ENCODE results near the gene WDFY2. TPM values are rescaled to one million over a fixed set of nuclear protein-coding genes. Genes with fewer than 3 reads are reported as not detected.

Gene WDFY2
- total and polyA plus RNA-seq, 11 donors: 2.0 to 12.6 (median 6.5) TPM

DNA sequence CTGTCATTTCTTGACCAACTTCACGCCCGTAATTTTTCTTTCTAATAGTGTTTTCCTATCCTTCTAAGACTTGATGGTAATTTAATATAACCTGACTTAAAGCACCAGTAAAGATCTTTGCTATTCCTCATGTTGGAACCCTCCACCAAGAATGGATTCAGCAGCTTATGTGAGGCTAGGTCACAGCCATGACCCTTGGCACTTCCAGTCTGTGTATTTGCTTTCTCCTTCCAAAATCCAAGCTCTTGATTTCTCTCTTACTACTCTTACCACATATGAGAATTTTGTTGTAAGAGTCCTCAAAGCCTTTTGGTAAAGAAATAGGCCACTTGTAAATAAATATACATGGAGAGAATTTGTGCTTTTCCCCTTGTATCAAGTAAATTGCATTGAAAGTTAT, 158.3 kb downstream of the WDFY2 start:
- Histone ChIP-seq H3K4me3 (no peak overlapping the region), H3K4me1 (peaks cover 0 to 6% (median 0%) of the 10 kb centered on the region in 12 donors), H3K9me3 (peaks cover 0 to 6% (median 2%) of the 10 kb centered on the region in 12 donors), H3K27ac (no peak overlapping the region), H3K36me3 (peaks cover 0 to 57% (median 5%) of the 10 kb centered on the region in 9 donors), H3K27me3 (no peaks in the 10 kb centered on the region)
- no peak for TF ChIP-seq POLR2A (IDR thresholded peaks at IDR 0.05)
- TF ChIP-seq, protein P1, sequence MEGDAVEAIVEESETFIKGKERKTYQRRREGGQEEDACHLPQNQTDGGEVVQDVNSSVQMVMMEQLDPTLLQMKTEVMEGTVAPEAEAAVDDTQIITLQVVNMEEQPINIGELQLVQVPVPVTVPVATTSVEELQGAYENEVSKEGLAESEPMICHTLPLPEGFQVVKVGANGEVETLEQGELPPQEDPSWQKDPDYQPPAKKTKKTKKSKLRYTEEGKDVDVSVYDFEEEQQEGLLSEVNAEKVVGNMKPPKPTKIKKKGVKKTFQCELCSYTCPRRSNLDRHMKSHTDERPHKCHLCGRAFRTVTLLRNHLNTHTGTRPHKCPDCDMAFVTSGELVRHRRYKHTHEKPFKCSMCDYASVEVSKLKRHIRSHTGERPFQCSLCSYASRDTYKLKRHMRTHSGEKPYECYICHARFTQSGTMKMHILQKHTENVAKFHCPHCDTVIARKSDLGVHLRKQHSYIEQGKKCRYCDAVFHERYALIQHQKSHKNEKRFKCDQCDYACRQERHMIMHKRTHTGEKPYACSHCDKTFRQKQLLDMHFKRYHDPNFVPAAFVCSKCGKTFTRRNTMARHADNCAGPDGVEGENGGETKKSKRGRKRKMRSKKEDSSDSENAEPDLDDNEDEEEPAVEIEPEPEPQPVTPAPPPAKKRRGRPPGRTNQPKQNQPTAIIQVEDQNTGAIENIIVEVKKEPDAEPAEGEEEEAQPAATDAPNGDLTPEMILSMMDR (IDR thresholded peaks at IDR 0.05): no peak
- WGBS, 4 donors: 94 to 97% (median 95%) methylated on average over 2 of the region's 2 CpGs
- ATAC-seq (no peak), DNase-seq (no peak)
- intact Hi-C loops (cut with DNase I): no loop called here

DNA sequence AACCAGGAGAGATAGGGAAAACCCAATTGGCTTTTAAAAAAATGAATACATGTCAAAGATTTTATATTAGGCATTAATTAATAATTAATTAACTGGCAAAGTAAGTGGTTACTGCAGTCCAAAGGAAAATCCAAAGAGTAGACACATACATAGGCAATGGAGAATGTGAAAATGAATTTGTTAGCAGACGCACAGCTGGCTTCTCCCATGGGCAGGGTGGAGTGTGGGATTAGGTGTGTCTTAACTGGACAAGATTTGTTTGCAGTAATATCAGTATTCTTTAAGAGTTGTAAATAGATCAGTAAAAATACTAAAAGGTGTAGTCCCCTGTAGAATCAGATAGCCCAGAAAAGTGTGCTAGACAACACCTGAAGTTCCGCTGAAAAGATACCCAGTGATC, 161.0 kb downstream of the WDFY2 start:
- Histone ChIP-seq H3K4me1 (no peaks in the 10 kb centered on the region), H3K27me3 (no peaks in the 10 kb centered on the region), H3K9me3 (peaks cover 0 to 21% (median 11%) of the 10 kb centered on the region in 12 donors), H3K27ac (no peak overlapping the region), H3K36me3 (peaks cover 0 to 45% (median 3%) of the 10 kb centered on the region in 9 donors), H3K4me3 (no peak overlapping the region)
- TF ChIP-seq, protein P1 (IDR thresholded peaks at IDR 0.05): no peak
- TF ChIP-seq POLR2A (IDR thresholded peaks at IDR 0.05): no peak
- DNase-seq: no peak
- intact Hi-C loops (cut with DNase I): no loop called here
- 90 to 97% (median 91%) methylated on average over 2 of the region's 2 CpGs for WGBS, 4 donors
- ATAC-seq: no peak

DNA sequence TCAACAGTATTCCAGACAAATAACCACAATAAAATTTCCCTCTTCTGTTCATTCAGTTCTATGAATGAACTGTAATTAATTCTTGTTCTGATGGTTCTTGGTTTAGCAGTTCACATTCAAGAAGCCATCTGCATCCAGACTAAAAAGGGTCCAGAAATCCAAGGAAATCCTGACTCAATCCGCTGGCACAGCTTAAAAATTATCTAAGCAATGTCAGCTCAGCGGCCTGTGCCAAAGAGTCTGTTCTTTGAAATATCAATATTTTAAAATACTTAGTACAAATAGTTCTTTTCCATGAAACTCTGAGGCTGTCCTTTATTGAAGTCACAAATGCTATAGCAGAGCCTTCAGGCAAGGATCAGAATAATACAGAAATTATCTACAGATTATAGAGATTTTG, 162.5 kb downstream of the WDFY2 start:
- Histone ChIP-seq H3K9me3 (peaks cover 0 to 21% (median 11%) of the 10 kb centered on the region in 12 donors), H3K27me3 (no peaks in the 10 kb centered on the region), H3K4me1 (no peaks in the 10 kb centered on the region), H3K4me3 (no peak overlapping the region), H3K27ac (peak overlapping the region in 1 of 12 donors; percentile 14), H3K36me3 (peaks cover 0 to 35% (median 8%) of the 10 kb centered on the region in 9 donors)
- ATAC-seq: peak in 2 of 4 donors; percentile 20 to 34
- 72 to 87% (median 79%) methylated on average over 2 of the region's 2 CpGs for WGBS, 4 donors
- intact Hi-C loops (cut with DNase I): no loop called here
- DNase-seq: no peak
- TF ChIP-seq, protein P1 (IDR thresholded peaks at IDR 0.05): no peak
- no peak for TF ChIP-seq POLR2A (IDR thresholded peaks at IDR 0.05)

DNA sequence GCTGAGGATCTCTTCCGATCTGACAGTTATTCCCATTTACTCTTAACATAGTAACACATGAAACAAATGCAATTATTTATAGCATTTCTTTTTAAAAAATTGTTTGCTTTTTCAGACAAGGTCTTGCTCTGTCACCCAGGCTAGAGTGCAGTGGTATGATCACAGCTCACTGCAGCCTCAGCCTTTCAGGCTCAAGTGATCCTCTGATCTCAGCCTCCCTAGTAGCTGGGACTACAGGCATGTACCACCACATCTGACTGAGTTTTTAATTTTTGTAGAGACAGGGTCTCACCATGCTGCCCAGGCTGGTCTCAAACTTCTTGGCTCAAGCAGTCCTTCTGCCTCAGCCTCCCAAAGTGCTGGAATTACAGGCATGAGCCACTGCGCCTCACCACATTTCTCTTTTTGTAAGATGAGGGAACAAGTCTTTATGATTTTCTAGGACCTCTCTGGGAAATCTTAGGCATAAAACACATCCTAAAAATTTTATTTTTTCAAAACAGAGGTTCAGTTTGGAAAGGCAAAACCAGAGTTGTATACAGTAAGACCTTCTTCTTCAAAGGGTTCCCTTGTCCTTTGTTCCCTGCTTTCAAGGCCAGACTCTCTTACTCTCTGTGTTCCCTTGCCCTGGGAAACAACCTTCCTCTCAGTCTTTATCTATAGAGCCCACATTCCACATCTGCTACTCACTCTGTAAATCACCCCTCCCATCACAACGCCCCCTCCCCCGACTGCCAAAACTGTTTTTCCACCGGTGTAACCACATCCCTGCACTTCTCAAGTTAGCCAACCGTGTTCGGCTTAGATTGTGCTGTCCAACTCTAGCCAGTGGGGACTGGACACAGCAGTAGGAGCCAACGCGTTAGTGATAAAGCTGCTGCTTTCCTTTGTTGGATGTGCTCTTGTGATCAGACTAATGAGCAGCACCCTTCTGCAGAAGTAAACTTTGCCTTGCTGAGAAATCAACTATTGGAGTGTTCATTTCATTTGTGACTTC, 163.5 kb downstream of the WDFY2 start:
- WGBS, 4 donors: 94 to 97% (median 96%) methylated on average over 9 of the region's 9 CpGs
- peak overlapping the region in 1 of 12 donors; percentile 14 for H3K27ac ChIP-seq

More for the DNA sequence above, 163.5 kb downstream of the WDFY2 start:
- DNase-seq (no peak), ATAC-seq (no peak)
- TF ChIP-seq POLR2A (IDR thresholded peaks at IDR 0.05): no peak
- TF ChIP-seq, protein P1 (IDR thresholded peaks at IDR 0.05): no peak
- Histone ChIP-seq H3K36me3 (peaks cover 0 to 39% (median 16%) of the 10 kb centered on the region in 9 donors), H3K9me3 (peaks cover 0 to 21% (median 11%) of the 10 kb centered on the region in 12 donors), H3K4me1 (no peaks in the 10 kb centered on the region), H3K27me3 (no peaks in the 10 kb centered on the region), H3K4me3 (no peak overlapping the region)
- intact Hi-C loops (cut with DNase I): no loop called here
